Ovary (tissue), 9 donors: ENCODE results near the gene AOAH. TPM values are rescaled to one million over a fixed set of nuclear protein-coding genes. Genes with fewer than 3 reads are reported as not detected.

ENCODE experiments used
- DNase-seq, 5 donors: peaks; one replicate each; pipeline ENCODE4 v3.0.0-alpha.2; 2019 to 2020
- H3K27ac ChIP-seq, 2 donors: fragments of 200-600 bp; one replicate each; pipeline versions ENCODE4 v1.5.1 to v1.8.0; 2019 to 2022
- H3K27me3 ChIP-seq: fragments of 200-600 bp; one replicate; pipeline ENCODE4 v1.8.0; 2022
- H3K36me3 ChIP-seq: fragments of 200-600 bp; sonication (generic); one replicate; pipeline ENCODE4 v1.5.1; 2019
- H3K4me1 ChIP-seq: one replicate; pipeline ENCODE4 v1.8.1; 2013; ENCODE audit warnings: mild to moderate bottlenecking, moderate library complexity; ENCODE audit not compliant: insufficient read depth
- H3K4me3 ChIP-seq: fragments of 200-600 bp; sonication (generic); one replicate; pipeline ENCODE4 v1.5.1; 2017
- H3K9me3 ChIP-seq, 2 donors: fragments of 200-600 bp in 1 of 2; sonication (generic) in 1 of 2; one replicate each; pipeline versions ENCODE4 v1.5.1 to v1.8.1; 2013 to 2019; ENCODE audit warnings: mild to moderate bottlenecking in 1 of 2, moderate library complexity in 1 of 2
- EP300 ChIP-seq: sonication (generic); formaldehyde crosslinking; IDR thresholded peaks from one replicate; pipeline ENCODE4 v1.6.1; 2017; ENCODE audit warnings: antibody characterized with exemption
- POLR2A ChIP-seq: fragments of 450-650 bp; IDR thresholded peaks from one replicate; pipeline ENCODE4 v1.6.1; 2017; ENCODE audit warnings: antibody characterized with exemption, mild to moderate bottlenecking, moderate library complexity
- WGBS, 3 donors: extraction: QIAGEN DNeasy Blood & Tissue Kit in 1 of 3; methylation state at CpG; one replicate each; pipeline versions ENCODE4 v1.1.5 to v1.1.7; 2013 to 2017; 5-methylcytosine and 5-hydroxymethylcytosine counted together
- intact Hi-C, 4 donors: fragments of 100-400 bp; cut with DNase I; formaldehyde crosslinking; loops; one replicate each; pipeline versions ENCODE4 v1.11.0 to v1.15.1; 2022 to 2023
- polyA plus RNA-seq, 2 donors: library from polyadenylated mRNA; stranded (reverse); fragments of 200-250 nt in 1 of 2; fragments of 350-450 nt in 1 of 2; fragmentation: Illumina TruSeq in 1 of 2; extraction: RNeasy Lipid Tissue Mini Kit (QIAGEN cat#74804) in 1 of 2; gene quantifications; one replicate each; pipeline ENCODE4 v1.2.3, GENCODE V29; 2013 to 2014
- total RNA-seq, 7 donors: library from RNA; depleted of rRNA in 2 of 7; stranded (reverse); fragments of >200 nt in 2 of 7; fragmentation: NEBNext Ultra II Directional in 3 of 7; extraction: Animal tissue kit (Norgen Biotek cat#: 25700) in 3 of 7; gene quantifications; one replicate each; pipeline versions ENCODE4 v1.1.0 to v1.2.4, GENCODE V29; 2016 to 2023
- TF ChIP-seq, protein P1 (sequence below), 3 donors: fragments of 450-650 bp in 2 of 3; fragments of 200-600 bp in 1 of 3; IDR thresholded peaks; one replicate each; pipeline versions ENCODE4 v1.5.1 to v1.8.0; 2016 to 2022; ENCODE audit warnings: antibody characterized with exemption in 3 of 3, mild to moderate bottlenecking in 1 of 3
- donor health status: DM: no; HTN: no; CAD: no; lungs with moderate emphysema.
- donor health status: DM: no; HTN: no; CAD: no.
- donor health status: Bipolar disorder and iron deficiency.
- donor health status: DM: yes; HTN: yes; CAD: no.
- donor health status: DM: no; HTN: no; CAD: no.
- donor health status: DM: yes; HTN: yes; CAD: no.

Gene AOAH
- total and polyA plus RNA-seq, 9 donors = 0.83 to 14.0 (median 4.8) TPM

GRCh38 chr7:36604806-36605205, 119.5 kb downstream of the AOAH start:
- Histone ChIP-seq H3K4me1 (no peaks in the 10 kb centered on the region), H3K36me3 (no peaks in the 10 kb centered on the region), H3K9me3 (no peaks in the 10 kb centered on the region), H3K27me3 (no peaks in the 10 kb centered on the region), H3K4me3 (no peak overlapping the region), H3K27ac (no peak overlapping the region)
- intact Hi-C loops = no loop called here
- WGBS, 3 donors = 64 to 69% (median 67%) methylated on average over 3 of the region's 3 CpGs
- TF ChIP-seq, protein P1, sequence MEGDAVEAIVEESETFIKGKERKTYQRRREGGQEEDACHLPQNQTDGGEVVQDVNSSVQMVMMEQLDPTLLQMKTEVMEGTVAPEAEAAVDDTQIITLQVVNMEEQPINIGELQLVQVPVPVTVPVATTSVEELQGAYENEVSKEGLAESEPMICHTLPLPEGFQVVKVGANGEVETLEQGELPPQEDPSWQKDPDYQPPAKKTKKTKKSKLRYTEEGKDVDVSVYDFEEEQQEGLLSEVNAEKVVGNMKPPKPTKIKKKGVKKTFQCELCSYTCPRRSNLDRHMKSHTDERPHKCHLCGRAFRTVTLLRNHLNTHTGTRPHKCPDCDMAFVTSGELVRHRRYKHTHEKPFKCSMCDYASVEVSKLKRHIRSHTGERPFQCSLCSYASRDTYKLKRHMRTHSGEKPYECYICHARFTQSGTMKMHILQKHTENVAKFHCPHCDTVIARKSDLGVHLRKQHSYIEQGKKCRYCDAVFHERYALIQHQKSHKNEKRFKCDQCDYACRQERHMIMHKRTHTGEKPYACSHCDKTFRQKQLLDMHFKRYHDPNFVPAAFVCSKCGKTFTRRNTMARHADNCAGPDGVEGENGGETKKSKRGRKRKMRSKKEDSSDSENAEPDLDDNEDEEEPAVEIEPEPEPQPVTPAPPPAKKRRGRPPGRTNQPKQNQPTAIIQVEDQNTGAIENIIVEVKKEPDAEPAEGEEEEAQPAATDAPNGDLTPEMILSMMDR (IDR thresholded peaks at IDR 0.05) = no peak
- TF ChIP-seq POLR2A (no peak), EP300 (no peak)
- DNase-seq = no peak

DNA sequence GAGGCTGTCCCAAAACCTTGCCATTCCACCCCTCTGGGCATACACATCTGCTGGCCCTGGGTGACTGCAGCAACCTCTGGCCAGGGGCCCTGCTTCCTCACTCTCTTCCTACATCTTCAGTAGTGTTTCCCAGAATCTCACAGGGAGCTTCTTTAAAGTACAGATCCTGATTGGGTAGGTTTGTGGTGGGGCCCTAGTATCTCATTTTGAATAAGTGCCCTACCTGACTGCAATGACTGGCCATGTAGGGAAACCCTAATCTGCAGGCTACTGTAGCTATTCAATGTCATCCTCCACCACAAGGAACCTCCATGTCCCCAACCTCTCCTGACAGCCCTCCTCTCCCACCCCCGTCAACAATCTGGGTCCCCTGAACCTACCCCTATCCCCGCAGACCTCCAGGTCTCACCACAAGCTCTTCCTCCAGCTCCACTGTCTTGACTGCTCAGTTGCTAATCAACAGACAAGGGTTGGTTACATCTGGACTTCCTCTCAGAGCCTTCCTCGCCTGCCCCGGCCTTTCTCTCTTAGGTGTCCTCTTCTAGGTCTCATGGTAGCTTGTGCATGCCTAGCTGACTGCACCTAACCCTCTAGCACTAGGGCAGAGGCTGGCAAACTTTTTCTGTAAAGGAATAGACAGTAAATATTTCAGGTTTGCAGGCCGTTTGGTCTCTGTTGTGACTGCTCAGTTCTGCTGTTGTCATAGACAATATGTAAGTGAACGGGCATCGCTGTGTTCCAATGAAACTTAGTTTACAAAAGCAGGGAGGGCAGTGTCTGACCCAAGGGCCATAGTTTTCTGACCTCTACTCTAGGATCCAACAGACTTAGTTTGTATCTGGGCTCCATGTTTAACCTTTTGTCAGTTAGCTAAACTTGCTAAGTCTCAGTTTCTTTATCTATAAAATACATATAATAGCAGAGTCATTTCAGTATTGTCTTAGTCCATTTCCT, 121.1 kb downstream of the AOAH start:
- no peaks in the 10 kb centered on the region for H3K4me1 ChIP-seq
- DNase-seq = no peak
- H3K36me3 ChIP-seq = no peaks in the 10 kb centered on the region
- no peaks in the 10 kb centered on the region for H3K9me3 ChIP-seq
- H3K27me3 ChIP-seq = no peaks in the 10 kb centered on the region
- no peak overlapping the region for H3K4me3 ChIP-seq
- intact Hi-C loops = no loop called here
- 79 to 92% (median 90%) methylated on average over 7 of the region's 7 CpGs for WGBS, 3 donors
- H3K27ac ChIP-seq = no peak overlapping the region
- TF ChIP-seq POLR2A = no peak
- TF ChIP-seq, protein P1 (IDR thresholded peaks at IDR 0.05) = no peak
- no peak for TF ChIP-seq EP300

DNA sequence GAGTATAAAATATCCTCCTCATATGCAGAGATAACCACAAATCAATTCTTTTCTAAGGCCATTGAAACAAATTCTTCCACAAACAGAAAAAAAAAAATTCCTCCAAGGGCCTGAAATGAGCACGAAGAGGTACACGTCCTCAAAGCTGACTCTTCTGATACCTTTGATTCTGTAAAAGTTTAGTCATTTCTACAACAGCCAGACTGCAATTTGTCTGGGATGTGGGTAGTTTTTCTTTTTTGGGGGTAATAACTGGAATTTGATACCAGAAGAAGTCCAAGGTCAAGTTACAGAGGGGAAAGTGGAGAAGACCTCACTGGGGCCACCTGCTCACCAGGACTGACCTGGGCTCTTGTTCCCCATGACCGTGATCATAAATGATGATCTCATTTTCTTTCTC, 121.8 kb downstream of the AOAH start:
- WGBS, 3 donors = 74 to 93% (median 91%) methylated on average over 3 of the region's 3 CpGs
- Histone ChIP-seq H3K4me1 (no peaks in the 10 kb centered on the region), H3K27ac (no peak overlapping the region), H3K27me3 (no peaks in the 10 kb centered on the region), H3K4me3 (no peak overlapping the region), H3K9me3 (no peaks in the 10 kb centered on the region), H3K36me3 (no peaks in the 10 kb centered on the region)
- TF ChIP-seq EP300 (no peak), POLR2A (no peak)
- intact Hi-C loops = no loop called here
- no peak for DNase-seq

DNA sequence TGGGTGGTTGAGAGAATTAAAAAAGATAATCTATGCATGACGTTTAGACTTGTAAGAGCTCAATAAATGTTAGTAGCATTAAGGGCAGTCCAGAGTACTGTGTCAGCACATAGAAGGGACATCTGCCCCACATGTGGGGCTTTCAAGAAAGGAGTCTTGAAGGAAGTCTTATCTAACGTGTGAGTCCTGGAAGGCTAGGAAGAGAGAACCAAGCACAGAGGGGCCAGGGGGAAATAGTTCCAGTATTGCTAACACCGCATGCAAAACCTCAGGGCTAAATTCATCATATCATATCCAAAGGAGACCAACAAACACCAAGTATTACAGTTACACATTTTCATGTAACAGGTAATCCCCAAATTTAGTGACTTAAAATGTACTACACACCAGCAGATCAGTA, 122.7 kb downstream of the AOAH start:
- no peaks in the 10 kb centered on the region for H3K9me3 ChIP-seq
- WGBS, 3 donors = 76 to 80% (median 78%) methylated on average over 3 of the region's 3 CpGs
- intact Hi-C loops = no loop called here
- H3K27me3 ChIP-seq = no peaks in the 10 kb centered on the region
- TF ChIP-seq EP300 = no peak
- no peak for TF ChIP-seq POLR2A
- TF ChIP-seq, protein P1 (IDR thresholded peaks at IDR 0.05) = no peak
- H3K27ac ChIP-seq = no peak overlapping the region
- H3K4me3 ChIP-seq = no peak overlapping the region
- no peaks in the 10 kb centered on the region for H3K36me3 ChIP-seq
- no peaks in the 10 kb centered on the region for H3K4me1 ChIP-seq
- no peak for DNase-seq
